Activated CD4-positive, alpha-beta T cell treated with anti-CD3 and anti-CD28 coated beads, Interleukin-2, amount 50 U/mL, for 48 hours (primary cell): ENCODE measurements around the gene FCMR.

Experiments used
- DNase-seq, 2 experiments: peaks; one replicate each; pipeline ENCODE4 v3.0.0-alpha.2; 2020

FCMR gene

GRCh38 chr1:206898915-206899431, 22.8 kb downstream of the FCMR start:
- no peak for DNase-seq

DNA sequence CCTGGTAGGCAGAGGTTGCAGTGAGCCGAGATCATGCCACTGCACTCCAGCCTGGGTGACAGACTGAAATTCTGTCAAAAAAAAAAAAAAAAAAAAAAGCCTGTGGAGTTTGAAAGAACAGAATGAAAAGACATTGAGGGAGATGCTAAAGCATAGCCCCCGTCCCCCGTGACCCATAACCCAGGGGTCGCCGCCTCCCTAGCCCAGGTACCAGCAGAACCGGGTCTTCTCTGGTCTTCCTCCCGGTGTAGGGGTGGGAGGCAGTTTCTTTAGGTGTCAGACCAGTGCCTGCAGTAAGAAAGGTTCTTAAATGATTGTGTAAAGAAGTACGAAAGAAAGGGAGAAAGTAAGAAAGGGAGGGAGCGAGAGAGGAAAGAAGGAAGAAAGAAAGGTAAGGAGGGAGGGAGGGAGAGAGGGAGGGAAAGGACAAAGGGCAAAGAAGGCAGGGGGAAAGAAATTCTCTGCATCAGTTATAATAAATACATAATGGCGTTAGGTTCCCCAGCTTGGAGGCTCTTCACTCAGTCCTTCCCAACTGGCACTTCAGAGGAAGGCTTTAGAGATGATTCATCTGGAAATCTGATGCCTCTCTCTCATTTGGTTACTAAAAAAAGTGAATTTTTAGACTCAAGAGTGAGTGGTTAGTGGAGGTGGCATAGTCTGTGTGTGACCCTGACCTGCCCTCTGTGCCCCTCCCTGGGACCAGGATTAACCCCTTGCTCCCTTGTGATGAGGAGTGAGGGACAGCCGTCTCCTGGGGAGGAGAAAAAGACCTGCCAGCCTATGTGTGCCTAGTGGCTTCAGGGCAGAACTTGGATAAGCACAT, 23.4 kb downstream of the FCMR start:
- no peak for DNase-seq

DNA sequence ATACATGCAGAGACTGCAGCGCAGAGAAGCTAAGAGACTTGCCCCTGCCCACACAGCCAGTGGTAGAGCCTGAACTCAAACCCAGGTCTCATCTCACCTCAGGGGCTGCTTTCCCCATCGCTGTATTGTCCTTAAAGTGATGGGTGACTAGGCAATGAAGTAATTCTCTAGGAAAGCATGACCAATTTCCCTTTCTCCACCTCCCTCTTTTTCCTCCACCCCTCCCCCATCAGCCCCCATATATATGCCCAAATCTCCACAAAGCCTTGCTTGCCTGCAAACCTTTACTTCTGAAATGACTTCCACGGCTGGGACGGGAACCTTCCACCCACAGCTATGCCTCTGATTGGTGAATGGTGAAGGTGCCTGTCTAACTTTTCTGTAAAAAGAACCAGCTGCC, 24.6 kb downstream of the FCMR start, which contains the start of gene IL24:
Gene IL24 (plus strand): TSS at position 269 of the 400 bp plus-strand sequence. CDS start 390 bp downstream, outside the sequence.
- peak; percentile 76 to 84 for DNase-seq

DNA sequence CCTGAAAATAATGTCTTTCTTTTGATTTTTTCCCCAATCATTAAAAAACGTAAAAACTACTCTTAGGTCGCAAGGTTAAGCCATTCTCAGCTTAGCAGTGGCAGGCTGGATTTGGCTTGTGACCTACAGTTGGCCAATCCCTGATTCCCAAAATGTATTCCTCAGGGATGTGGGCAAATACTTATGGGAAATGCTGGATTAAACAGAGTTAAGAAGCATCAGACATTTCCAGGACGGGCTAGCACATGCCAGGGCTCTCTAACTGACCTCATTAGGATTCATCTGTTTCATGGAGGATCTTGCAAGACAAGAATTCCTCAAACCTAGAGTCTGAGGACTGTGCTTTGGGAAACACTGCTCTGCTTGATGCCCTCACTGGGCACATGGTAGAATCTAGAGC, 25.5 kb downstream of the FCMR start:
- DNase-seq: no peak

GRCh38 chr1:206895837-206896242, 25.9 kb downstream of the FCMR start:
- DNase-seq: no peak

GRCh38 chr1:206895325-206895724, 26.4 kb downstream of the FCMR start:
- DNase-seq: no peak

DNA sequence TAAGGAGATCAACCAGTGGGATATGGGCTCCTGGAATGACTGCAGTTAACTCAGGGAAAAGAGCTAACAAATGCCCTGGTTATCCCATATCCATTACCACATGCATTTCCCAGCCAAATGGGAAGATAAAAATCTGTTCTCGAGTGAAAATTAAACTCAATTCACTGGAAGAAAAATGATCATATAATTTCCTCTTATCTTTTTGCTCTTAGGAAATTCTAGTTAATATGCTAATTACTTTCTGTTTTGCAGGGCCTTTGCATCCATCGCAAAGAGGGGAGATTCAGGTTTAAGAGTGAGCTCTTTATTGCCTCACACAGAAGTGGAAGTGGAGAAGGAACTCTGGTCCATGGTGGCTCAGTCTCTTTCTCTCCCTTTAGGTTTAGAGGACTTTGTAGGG, 28.4 kb downstream of the FCMR start:
- DNase-seq: no peak

- no peak for DNase-seq
Measured at GRCh38 chr1:206892351-206892984, 29.3 kb downstream of the FCMR start.

- no peak for DNase-seq
Measured at GRCh38 chr1:206891412-206891811, 30.3 kb downstream of the FCMR start.

GRCh38 chr1:206890125-206891060, 31.3 kb downstream of the FCMR start:
- DNase-seq: peak in 1 of 2 experiments; percentile 39

DNA sequence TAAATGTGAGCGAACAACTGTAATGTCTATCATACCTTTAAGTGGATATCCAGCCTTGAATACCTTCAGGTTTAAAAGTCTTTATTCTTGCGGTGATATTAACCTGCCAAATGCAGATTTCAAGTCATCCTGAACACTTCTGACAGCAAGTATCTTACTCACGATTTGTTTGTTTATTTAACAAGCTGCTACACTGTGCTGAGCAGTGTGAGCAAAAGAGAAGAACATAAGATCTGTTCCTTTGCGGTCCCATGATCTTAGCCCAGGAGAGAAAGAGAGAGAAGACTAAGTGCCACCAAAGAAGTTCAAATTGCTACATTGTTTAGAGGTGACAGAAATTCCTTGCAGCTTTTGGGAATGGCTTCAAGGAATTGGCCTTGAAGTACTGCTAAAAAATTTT, 34.0 kb downstream of the FCMR start:
- DNase-seq: no peak

DNA sequence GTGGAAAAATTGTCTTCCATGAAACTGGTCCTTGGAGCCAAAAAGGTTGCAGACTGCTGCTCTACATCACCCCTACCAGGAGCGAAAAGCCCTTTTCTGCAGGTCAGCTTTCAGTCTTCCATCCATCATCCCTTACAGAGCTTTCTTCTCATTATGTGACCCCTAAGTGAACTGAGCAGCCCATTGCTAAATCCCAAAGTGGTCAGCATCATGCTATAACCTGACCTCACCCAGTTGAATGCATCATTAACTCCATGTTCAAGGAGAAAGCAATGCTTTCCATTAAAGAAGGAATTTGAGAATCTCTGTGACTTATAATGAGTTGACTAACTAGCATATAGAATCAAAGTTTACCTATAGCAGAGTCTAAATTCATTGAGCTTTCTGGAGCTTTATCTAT, 34.9 kb downstream of the FCMR start:
- DNase-seq: no peak

GRCh38 chr1:206885341-206886060, 36.2 kb downstream of the FCMR start:
- DNase-seq: no peak

DNA sequence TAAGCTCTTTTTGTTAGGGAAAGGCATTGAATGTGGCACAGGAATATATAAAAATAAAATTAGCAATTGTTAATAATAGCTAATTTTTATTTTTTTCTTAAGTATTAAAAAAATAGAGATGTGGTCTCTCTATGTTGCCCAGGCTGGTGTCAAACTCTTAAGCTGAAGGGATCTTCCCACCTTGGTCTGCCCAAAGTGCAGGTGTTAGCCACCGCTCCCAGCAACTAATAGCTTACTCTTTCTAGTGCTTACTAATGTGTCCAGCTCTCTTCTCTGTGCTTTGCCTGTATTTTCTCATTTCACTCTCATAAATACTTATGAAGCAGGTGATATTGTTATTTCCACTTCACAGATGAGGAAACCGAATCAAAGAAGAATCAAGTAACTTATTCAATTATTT, 37.9 kb downstream of the FCMR start:
- no peak for DNase-seq

DNA sequence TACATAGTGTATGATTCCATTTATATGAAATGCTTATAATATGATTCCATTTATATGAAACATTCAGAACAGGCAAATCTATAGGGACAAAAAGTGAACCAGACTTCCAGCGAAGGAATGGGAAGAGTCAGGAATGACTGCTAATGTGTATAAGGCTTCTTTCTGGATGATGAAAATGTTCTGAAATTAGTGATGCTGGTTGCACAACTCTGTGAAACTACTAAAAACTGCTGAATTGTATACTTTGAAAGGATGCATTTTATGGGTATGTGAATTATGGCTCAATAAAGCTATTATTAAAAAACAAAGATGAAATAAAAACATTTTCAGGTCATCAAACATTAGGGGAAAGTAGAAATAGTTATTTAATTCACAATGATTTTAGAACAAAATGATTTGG, 38.6 kb downstream of the FCMR start:
- no peak for DNase-seq

- no peak for DNase-seq
Measured at GRCh38 chr1:206882555-206882954, 39.2 kb downstream of the FCMR start.

DNA sequence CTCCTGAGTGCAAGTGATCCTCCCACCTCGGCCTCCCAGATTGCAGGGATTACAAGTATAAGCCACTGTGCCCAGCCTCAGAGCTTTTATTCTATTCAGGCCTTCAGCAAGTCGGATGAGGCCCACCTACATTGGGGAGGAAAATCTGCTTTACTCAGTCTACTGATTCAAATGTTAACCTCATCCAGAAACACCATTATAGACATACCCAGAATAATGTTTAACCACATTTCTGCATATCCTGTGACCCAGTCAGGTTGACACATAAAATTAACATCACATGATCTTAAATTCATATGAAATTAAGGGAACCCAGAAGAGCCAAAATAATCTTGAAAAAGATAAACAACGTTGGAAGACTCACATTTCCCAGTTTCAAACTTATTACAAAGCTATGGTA, 41.4 kb downstream of the FCMR start:
- DNase-seq: no peak

- no peak for DNase-seq
Measured at GRCh38 chr1:206878456-206878855, 43.3 kb downstream of the FCMR start.

DNA sequence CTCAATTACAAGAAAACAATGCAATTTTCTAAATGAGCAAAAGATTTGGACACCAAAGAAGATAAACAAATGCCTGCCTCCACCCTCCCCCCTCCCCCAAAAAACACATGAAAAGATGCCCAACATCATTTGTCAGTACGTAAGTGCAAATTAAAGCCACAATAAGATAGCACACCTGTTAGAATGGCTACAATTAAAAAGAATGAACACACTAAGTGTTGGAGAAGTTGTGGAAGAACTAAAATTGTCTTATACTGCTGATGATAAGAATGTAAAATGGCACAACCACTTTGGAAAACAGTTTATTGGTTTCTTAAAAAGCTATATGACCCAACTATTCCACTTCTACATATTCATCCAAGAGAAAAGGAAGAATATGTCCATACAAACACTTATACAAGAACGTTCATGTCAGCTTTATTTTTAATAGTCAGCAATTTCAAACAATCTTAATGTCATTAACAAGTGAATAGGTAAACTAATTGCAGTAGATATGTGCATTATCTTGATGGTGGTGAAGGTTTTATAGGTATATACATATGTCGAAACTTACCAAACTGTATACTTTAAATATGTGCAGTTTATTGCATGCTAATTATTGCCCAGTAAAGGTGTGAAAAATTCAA, 45.9 kb downstream of the FCMR start:
- no peak for DNase-seq

GRCh38 chr1:206873603-206874188, 48.0 kb downstream of the FCMR start:
- no peak for DNase-seq

GRCh38 chr1:206872139-206872538, 49.6 kb downstream of the FCMR start:
- DNase-seq: no peak
